Subcutaneous abdominal adipose tissue (tissue), 5 donors: ENCODE measurements around the gene PARK7.
A peak's percentile ranks its signal among the peaks of the same experiment; 100 is the strongest.
"Not testable (repeated sequence)": the region's sequence is repeated elsewhere in the genome, so short reads cannot be mapped to it uniquely, and the experiment has no call there.

ENCODE experiments used
- H3K27ac ChIP-seq: one replicate; pipeline ENCODE4 v1.7.0; 2013; ENCODE audit warnings: low read depth, mild to moderate bottlenecking, inconsistent platforms, low read length, moderate library complexity
- H3K27me3 ChIP-seq, 5 donors: one replicate each; pipeline ENCODE4 v1.7.0; 2013; ENCODE audit warnings: low read length in 5 of 5, inconsistent platforms in 1 of 5; ENCODE audit not compliant: control insufficient read depth in 5 of 5, insufficient read depth in 4 of 5
- H3K36me3 ChIP-seq, 5 donors: one replicate each; pipeline ENCODE4 v1.7.0; 2013; ENCODE audit warnings: low read length in 5 of 5; ENCODE audit not compliant: control insufficient read depth in 5 of 5, insufficient read depth in 5 of 5
- H3K4me1 ChIP-seq, 5 donors: one replicate each; pipeline ENCODE4 v1.7.0; 2013; ENCODE audit warnings: low read length in 5 of 5, mild to moderate bottlenecking in 3 of 5, moderate library complexity in 1 of 5; ENCODE audit not compliant: control insufficient read depth in 5 of 5, insufficient read depth in 5 of 5
- H3K4me3 ChIP-seq, 5 donors: one replicate each; pipeline ENCODE4 v1.7.0; 2013; ENCODE audit warnings: low read length in 5 of 5, low read depth in 1 of 5
- H3K9ac ChIP-seq, 5 donors: one replicate each; pipeline ENCODE4 v1.7.0; 2013; ENCODE audit warnings: low read length in 5 of 5, mild to moderate bottlenecking in 4 of 5, moderate library complexity in 3 of 5
- H3K9me3 ChIP-seq, 5 donors: one replicate each; pipeline ENCODE4 v1.7.0; 2013; ENCODE audit warnings: low read length in 5 of 5; ENCODE audit not compliant: control insufficient read depth in 5 of 5
- donor health status: healthy.
- donor health status: healthy.
- donor health status: healthy.
- donor health status: healthy.
- donor health status: healthy.

The PARK7 gene

DNA sequence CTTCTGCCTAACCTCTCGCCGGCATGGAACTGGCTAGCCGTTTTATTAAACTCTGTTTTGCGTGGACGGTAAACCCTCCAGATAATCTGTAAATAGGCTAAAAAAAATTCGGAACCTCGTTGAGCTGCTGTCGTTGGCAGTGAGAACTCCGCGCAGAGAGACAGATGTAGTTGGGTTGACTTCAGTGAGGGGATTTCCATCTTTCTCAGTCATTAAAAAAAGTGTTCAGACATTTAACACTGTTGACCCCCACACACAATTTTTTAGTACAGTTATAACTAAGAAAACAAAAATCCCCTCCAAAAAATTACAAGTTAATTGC lies 464 bp downstream of the PARK7 start:
- H3K4me1 ChIP-seq, result peaks cover 3 to 39% (median 27%) of the 10 kb centered on the region in 5 donors
- peaks cover 11 to 39% (median 27%) of the 10 kb centered on the region in 5 donors for H3K36me3 ChIP-seq
- peak overlapping the region; percentile 99 for H3K27ac ChIP-seq
- no peaks in the 10 kb centered on the region for H3K27me3 ChIP-seq
- no peaks in the 10 kb centered on the region for H3K9me3 ChIP-seq
- H3K9ac ChIP-seq, result peak overlapping the region; percentile 90 to 95 (median 92)
- H3K4me3 ChIP-seq, result peak overlapping the region; percentile 78 to 83 (median 79)

DNA sequence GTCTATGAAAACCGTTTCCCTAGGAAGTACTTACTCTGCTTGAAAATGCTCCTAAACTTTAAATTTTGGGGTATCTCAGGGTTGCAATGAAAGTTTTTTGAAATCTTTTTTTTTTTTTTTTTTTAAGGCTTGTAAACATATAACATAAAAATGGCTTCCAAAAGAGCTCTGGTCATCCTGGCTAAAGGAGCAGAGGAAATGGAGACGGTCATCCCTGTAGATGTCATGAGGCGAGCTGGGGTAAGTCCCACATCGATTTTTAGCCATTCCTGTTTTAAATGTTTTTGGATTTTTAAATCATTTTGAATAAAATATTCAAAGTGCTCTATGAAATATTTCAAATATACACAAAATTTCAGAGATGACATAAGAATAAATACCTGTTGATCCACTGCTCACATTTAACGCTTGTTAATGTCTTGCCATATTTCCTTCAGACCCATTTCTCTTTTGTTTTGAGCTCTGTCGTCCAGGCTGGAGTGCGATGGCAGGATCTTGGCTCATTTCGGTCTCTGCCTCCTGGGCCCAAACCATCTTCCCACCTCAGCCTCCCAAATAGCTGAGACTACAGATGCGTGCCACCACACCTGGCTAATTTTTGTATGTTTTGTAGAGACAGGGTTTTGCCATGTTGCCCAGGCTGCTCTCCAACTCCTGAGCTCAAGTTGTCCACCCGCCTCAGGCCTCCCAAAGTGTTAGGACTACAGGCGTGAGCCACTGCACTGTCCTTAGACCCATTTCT lies 1.3 kb downstream of the PARK7 start:
- peak overlapping the region; percentile 99 for H3K27ac ChIP-seq
- H3K4me3 ChIP-seq, result peak overlapping the region in 4 of 5 donors; percentile 78 to 83 (median 80)
- H3K4me1 ChIP-seq, result peaks cover 3 to 47% (median 35%) of the 10 kb centered on the region in 5 donors

DNA sequence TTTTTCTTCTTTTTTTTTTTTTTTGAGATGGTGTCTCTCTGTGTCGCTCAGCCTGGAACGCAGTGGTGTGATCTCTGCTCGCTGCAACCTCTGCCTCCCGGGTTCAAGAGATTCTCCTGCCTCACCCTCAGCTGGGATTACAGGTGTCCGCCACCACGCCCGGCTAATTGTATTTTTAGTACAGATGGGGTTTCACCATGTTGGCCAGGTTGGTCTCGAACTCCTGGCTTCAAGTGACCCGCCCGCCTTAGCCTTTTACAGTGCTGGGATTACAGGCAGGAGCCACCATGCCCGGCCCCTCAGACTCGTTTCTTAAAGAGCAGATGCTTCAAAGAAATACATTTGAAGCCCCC lies 1.8 kb downstream of the PARK7 start:
- H3K4me3 ChIP-seq, H3K9ac ChIP-seq, H3K27me3 ChIP-seq, H3K27ac ChIP-seq, H3K9me3 ChIP-seq: not testable (repeated sequence)
- peaks cover 14 to 43% (median 30%) of the 10 kb centered on the region in 5 donors for H3K36me3 ChIP-seq
- peaks cover 3 to 48% (median 37%) of the 10 kb centered on the region in 5 donors for H3K4me1 ChIP-seq

More for the DNA sequence above, 1.3 kb downstream of the PARK7 start:
- Histone ChIP-seq H3K9me3 (no peaks in the 10 kb centered on the region), H3K27me3 (no peaks in the 10 kb centered on the region), H3K9ac (peak overlapping the region in 4 of 5 donors; percentile 91 to 95 (median 92)), H3K36me3 (peaks cover 14 to 43% (median 30%) of the 10 kb centered on the region in 5 donors)

DNA sequence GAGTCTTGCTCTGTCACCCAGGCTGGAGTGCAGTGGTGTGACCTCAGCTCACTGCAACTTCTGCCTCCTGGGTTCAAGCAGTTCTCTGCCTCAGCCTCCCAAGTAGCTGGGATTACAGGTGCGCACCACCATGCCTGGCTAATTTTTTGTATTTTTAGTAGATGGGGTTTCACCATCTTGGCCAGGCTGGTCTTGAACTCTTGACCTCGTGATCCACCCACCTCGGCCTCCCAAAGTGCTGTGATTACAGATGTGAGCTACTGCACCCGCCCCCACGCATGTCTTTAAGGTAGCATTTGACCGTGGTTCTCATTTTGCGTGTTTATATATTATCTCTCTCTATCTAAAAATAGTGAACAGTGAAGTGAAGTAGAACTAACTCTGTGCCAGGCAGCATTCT lies 2.3 kb downstream of the PARK7 start:
- H3K36me3 ChIP-seq, result peaks cover 15 to 48% (median 31%) of the 10 kb centered on the region in 5 donors
- H3K4me1 ChIP-seq, result peaks cover 3 to 48% (median 37%) of the 10 kb centered on the region in 5 donors
- not testable (repeated sequence) for H3K27me3 ChIP-seq, H3K27ac ChIP-seq, H3K4me3 ChIP-seq, H3K9me3 ChIP-seq, H3K9ac ChIP-seq

DNA sequence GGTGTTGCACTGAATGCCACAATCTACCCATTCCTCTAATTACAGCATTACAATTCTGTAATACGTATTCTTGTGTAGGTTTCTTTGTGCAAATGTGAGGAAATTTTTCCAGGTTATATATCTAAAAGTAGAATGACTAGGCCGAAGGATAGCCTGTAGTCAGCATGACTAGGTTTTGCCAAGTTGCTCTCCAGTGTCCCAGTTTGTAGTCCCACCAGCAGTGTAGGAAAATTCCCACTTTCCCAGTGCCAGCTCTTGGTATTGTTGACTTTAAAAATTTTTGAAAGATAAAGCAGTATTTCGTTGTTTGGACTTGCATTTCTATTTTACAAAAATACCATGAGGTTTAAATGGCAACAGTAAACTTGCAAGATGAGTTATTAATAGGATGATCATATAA lies 3.0 kb downstream of the PARK7 start:
- no peaks in the 10 kb centered on the region for H3K27me3 ChIP-seq
- peaks cover 19 to 52% (median 35%) of the 10 kb centered on the region in 5 donors for H3K36me3 ChIP-seq
- no peak overlapping the region for H3K27ac ChIP-seq
- no peaks in the 10 kb centered on the region for H3K9me3 ChIP-seq
- H3K4me3 ChIP-seq, result no peak overlapping the region
- H3K4me1 ChIP-seq, result peaks cover 3 to 48% (median 37%) of the 10 kb centered on the region in 5 donors
- no peak overlapping the region for H3K9ac ChIP-seq

DNA sequence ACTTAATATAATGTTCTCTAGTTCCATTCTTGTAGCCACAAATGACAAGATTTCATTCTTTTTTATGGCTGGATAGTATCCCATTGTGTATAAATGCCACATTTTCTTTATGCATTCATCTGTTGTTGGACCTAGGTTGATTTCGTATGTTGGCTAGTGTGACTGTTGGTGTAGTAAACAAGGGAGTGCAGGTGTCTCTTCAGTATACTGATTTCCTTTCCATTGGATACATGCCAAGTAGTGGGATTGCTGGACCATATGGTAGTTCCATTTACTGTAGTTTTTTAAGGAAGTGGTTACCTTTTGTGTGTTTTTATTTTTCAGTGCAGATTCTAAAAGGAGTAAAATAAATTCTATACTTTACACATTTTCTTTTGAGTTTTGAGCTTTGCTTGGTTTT lies 5.7 kb downstream of the PARK7 start:
- H3K36me3 ChIP-seq, result peaks cover 22 to 74% (median 56%) of the 10 kb centered on the region in 5 donors
- H3K4me1 ChIP-seq, result peaks cover 0 to 49% (median 42%) of the 10 kb centered on the region in 5 donors
- H3K27me3 ChIP-seq, result no peaks in the 10 kb centered on the region
- H3K9ac ChIP-seq, result no peak overlapping the region
- H3K4me3 ChIP-seq, result no peak overlapping the region
- no peaks in the 10 kb centered on the region for H3K9me3 ChIP-seq
- no peak overlapping the region for H3K27ac ChIP-seq

DNA sequence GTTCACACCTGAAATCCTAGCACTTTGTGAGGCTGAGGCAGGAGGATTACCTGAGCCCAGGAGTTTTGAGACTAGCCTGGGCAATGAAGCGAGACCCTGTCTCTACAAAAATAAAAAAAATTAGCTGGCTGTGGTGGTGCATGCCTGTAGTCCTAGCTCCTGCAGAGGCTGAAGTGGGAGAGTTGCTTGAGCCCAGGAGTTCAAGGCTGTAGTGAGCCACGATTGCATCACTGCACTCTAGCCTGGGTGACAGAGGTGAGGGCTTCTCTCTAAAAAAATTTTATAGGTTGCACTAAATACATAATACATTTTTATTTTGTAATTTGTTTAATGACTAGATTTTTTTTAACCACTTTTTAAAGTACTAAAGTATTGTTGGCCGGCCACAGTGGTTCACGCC lies 6.1 kb downstream of the PARK7 start:
- peaks cover 0 to 45% (median 37%) of the 10 kb centered on the region in 5 donors for H3K4me1 ChIP-seq
- no peak overlapping the region for H3K27ac ChIP-seq
- H3K27me3 ChIP-seq, result no peaks in the 10 kb centered on the region
- no peaks in the 10 kb centered on the region for H3K9me3 ChIP-seq
- no peak overlapping the region for H3K4me3 ChIP-seq
- no peak overlapping the region for H3K9ac ChIP-seq
- peaks cover 22 to 79% (median 59%) of the 10 kb centered on the region in 5 donors for H3K36me3 ChIP-seq

DNA sequence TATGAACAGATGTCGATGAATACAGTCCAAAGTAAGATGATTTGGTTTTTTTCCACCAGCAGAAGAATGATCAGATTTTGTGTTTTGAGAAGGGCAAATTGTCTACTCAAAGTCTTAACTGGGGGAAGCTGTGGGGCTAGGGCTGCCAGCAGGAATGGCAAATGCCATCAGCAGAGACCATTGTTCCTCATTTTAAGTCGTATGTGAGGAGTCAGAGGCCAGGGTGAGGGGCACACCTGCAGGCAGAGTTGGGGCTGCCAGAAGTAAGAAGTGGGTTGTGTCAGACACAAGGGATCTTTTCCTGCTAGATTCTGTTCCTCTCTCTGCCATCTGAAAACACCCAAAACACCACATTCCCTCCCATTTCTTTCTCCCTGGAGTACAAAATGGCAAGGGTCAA lies 8.7 kb downstream of the PARK7 start:
- Histone ChIP-seq H3K4me3 (no peak overlapping the region), H3K4me1 (peaks cover 0 to 35% (median 32%) of the 10 kb centered on the region in 5 donors), H3K9me3 (no peaks in the 10 kb centered on the region), H3K27ac (peak overlapping the region; percentile 46), H3K36me3 (peaks cover 16 to 67% (median 47%) of the 10 kb centered on the region in 5 donors), H3K27me3 (no peaks in the 10 kb centered on the region), H3K9ac (no peak overlapping the region)

DNA sequence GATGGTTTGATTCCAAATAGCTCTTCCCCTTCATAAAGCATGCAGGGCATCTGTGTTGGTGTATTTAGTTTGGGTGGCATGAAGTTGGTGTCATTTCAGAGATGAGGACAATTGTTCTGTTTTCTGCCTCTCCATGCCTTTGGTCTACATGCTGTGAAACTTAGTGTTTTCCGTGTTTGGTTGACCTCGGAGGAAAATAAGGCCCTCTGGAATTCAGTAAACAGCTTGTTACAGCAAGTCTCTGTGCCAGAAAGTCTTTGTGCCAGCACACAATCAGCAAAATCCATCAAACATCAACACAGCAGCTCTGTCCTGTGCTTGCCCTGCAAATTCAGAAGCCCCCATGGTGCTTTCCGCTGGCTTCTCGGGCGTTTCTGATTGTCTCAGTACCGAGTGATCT lies 9.5 kb downstream of the PARK7 start:
- Histone ChIP-seq H3K4me1 (peaks cover 0 to 35% (median 31%) of the 10 kb centered on the region in 5 donors), H3K4me3 (no peak overlapping the region), H3K9me3 (no peaks in the 10 kb centered on the region), H3K36me3 (peaks cover 18 to 63% (median 41%) of the 10 kb centered on the region in 5 donors), H3K27ac (no peak overlapping the region), H3K9ac (no peak overlapping the region), H3K27me3 (no peaks in the 10 kb centered on the region)

DNA sequence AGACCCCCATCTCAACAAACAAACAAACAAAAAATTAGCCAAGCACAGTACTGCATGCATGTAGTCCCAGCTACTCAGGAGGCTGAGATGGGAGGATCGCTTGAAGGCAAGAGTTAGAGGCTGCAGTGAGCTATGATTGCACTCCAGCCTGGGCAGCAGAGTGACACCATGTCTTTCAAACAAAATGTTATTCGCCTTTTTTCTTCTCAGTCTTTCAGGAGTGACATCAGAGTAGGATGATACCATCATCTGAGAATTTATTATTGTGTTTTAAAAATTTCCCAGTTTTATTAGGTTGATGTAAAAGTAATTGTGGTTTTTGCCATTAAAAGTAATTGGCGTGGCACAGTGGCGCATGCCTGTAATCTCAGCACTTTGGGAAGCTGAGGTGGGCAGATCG lies 10.8 kb downstream of the PARK7 start:
- Histone ChIP-seq H3K9ac (no peak overlapping the region), H3K4me1 (peaks cover 0 to 23% (median 21%) of the 10 kb centered on the region in 5 donors), H3K27me3 (no peaks in the 10 kb centered on the region), H3K4me3 (no peak overlapping the region), H3K36me3 (peaks cover 14 to 59% (median 43%) of the 10 kb centered on the region in 5 donors), H3K9me3 (no peaks in the 10 kb centered on the region), H3K27ac (no peak overlapping the region)
